HG03520 (cell line): ENCODE data around the gene NRL.

Experiments
- ATAC-seq: cut with Tn5 transposase; IDR thresholded peaks from one replicate; pipeline ENCODE4 v1.9.1; 2021; ENCODE audit warnings: mild to moderate bottlenecking, moderate library complexity; ENCODE audit not compliant: unreplicated experiment

NRL gene

GRCh38 chr14:24100982-24101494 lies 13.7 kb downstream of the NRL start:
- no peak for ATAC-seq

GRCh38 chr14:24100197-24100981 lies 14.4 kb downstream of the NRL start:
- no peak for ATAC-seq

- no peak for ATAC-seq
Measured at GRCh38 chr14:24098927-24099813, 15.6 kb downstream of the NRL start.

GRCh38 chr14:24098229-24098926 lies 16.4 kb downstream of the NRL start:
- no peak for ATAC-seq

- no peak for ATAC-seq
Measured at GRCh38 chr14:24096545-24097181, 18.1 kb downstream of the NRL start.

- ATAC-seq = peak; percentile 68
Measured at GRCh38 chr14:24095271-24096068, 19.3 kb downstream of the NRL start.

GRCh38 chr14:24094841-24095270 lies 19.9 kb downstream of the NRL start:
- no peak for ATAC-seq

GRCh38 chr14:24093901-24094840 lies 20.6 kb downstream of the NRL start, which contains the start of gene PCK2:
Gene PCK2, plus strand, starts transcription at chr14:24094311. Its CDS starts 95 bp downstream, at chr14:24094406.
- peak; percentile 37 for ATAC-seq

- no peak for ATAC-seq
Measured at GRCh38 chr14:24093207-24093900, 21.4 kb downstream of the NRL start.

GRCh38 chr14:24092505-24093206 lies 22.1 kb downstream of the NRL start:
- no peak for ATAC-seq

- ATAC-seq = no peak
Measured at GRCh38 chr14:24092110-24092504, 22.6 kb downstream of the NRL start.

GRCh38 chr14:24089890-24090289 lies 24.9 kb downstream of the NRL start:
- no peak for ATAC-seq

- ATAC-seq = no peak
Measured at GRCh38 chr14:24088095-24088494, 26.7 kb downstream of the NRL start.

- no peak for ATAC-seq
Measured at GRCh38 chr14:24087004-24087403, 27.7 kb downstream of the NRL start.

- no peak for ATAC-seq
Measured at GRCh38 chr14:24086193-24086955, 28.4 kb downstream of the NRL start.

GRCh38 chr14:24085215-24085614 lies 29.5 kb downstream of the NRL start:
- ATAC-seq = no peak

- no peak for ATAC-seq
Measured at GRCh38 chr14:24084440-24084839, 30.3 kb downstream of the NRL start.
